Gastrocnemius medialis (tissue), 4 donors: Measurements from ENCODE around the gene PBX1.

ENCODE experiments used
- POLR2A ChIP-seq, 2 donors: fragments of 450-650 bp; IDR thresholded peaks; one replicate each; pipeline ENCODE4 v1.6.1; 2017; ENCODE audit warnings: antibody characterized with exemption in 2 of 2, mild to moderate bottlenecking in 2 of 2, moderate library complexity in 2 of 2
- TF ChIP-seq, protein P1 (sequence below), 5 experiments: fragments of 450-650 bp in 3 of 5; fragments of 200-600 bp in 2 of 5; sonication (generic) in 2 of 5; IDR thresholded peaks in 4 of 5; conservative IDR thresholded peaks in 1 of 5; 1 replicate in 4 of 5; 2 replicates in 1 of 5; pipeline ENCODE4 v1.5.1; 2016 to 2019; ENCODE audit warnings: antibody characterized with exemption in 5 of 5, mild to moderate bottlenecking in 3 of 5, moderate library complexity in 3 of 5

DNA sequence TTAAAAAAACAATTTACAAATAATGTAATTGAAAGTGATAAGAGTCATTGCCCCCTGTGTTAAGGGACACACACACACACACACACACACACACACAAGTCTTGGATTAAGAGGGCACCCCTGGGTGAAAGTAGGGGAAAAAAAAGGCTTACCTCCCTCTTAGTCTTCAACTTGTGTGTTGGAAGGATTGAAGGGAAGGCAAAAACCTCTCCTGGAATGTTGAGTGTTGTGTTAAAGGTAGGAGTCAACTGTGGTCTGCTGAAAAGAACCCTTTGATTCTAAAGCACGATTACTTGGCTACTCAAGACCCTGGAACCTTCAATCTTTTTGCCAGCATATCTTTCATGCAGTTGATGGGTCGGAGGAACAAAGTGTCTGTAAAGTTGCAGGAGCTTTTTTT is 6.4 kb downstream of the PBX1 start:
- TF ChIP-seq, protein P1, sequence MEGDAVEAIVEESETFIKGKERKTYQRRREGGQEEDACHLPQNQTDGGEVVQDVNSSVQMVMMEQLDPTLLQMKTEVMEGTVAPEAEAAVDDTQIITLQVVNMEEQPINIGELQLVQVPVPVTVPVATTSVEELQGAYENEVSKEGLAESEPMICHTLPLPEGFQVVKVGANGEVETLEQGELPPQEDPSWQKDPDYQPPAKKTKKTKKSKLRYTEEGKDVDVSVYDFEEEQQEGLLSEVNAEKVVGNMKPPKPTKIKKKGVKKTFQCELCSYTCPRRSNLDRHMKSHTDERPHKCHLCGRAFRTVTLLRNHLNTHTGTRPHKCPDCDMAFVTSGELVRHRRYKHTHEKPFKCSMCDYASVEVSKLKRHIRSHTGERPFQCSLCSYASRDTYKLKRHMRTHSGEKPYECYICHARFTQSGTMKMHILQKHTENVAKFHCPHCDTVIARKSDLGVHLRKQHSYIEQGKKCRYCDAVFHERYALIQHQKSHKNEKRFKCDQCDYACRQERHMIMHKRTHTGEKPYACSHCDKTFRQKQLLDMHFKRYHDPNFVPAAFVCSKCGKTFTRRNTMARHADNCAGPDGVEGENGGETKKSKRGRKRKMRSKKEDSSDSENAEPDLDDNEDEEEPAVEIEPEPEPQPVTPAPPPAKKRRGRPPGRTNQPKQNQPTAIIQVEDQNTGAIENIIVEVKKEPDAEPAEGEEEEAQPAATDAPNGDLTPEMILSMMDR (IDR thresholded peaks at IDR 0.05 in 4 of 5, conservative IDR thresholded peaks at IDR 0.05 in 1 of 5): no peak
- no peak for TF ChIP-seq POLR2A (IDR thresholded peaks at IDR 0.05)
